Measurements from ENCODE around the gene AFAP1L1.

AFAP1L1 gene

GRCh38 chr5:149358294-149358651 lies 86.6 kb downstream of the AFAP1L1 start:
- Histone ChIP-seq H3K27ac (peak overlapping the region; percentile 41), H3K9ac (peak overlapping the region; percentile 40), H3K4me1 (peaks cover 9% of the 10 kb centered on the region), H3K36me3 (ENCODE audit: control insufficient read depth, insufficient read depth, low read length) (no peaks in the 10 kb centered on the region), H3K4me3 (ENCODE audit: low read depth, low read length) (peak overlapping the region; percentile 75), H3K4me2 (ENCODE audit: low read length) (peak overlapping the region; percentile 84), H3K79me2 (no peaks in the 10 kb centered on the region), H2AFZ (peak overlapping the region; percentile 86), H3K27me3 (ENCODE audit: control insufficient read depth, insufficient read depth, low read length) (no peaks in the 10 kb centered on the region), H3K9me3 (ENCODE audit: control insufficient read depth, low read length) (no peaks in the 10 kb centered on the region)
- no peak for TF ChIP-seq CTCF (IDR thresholded peaks at IDR 0.05)

GRCh38 chr5:149358868-149359495 lies 87.3 kb downstream of the AFAP1L1 start:
- peak overlapping the region; percentile 84 for H3K4me2 ChIP-seq (ENCODE audit: low read length)
- no peak overlapping the region for H2AFZ ChIP-seq
- no peak overlapping the region for H3K27ac ChIP-seq
- H3K36me3 ChIP-seq (ENCODE audit: control insufficient read depth, insufficient read depth, low read length), result no peaks in the 10 kb centered on the region
- no peaks in the 10 kb centered on the region for H3K9me3 ChIP-seq (ENCODE audit: control insufficient read depth, low read length)
- TF ChIP-seq CTCF (IDR thresholded peaks at IDR 0.05), result no peak
- H3K27me3 ChIP-seq (ENCODE audit: control insufficient read depth, insufficient read depth, low read length), result no peaks in the 10 kb centered on the region
- peak overlapping the region; percentile 75 for H3K4me3 ChIP-seq (ENCODE audit: low read depth, low read length)
- peaks cover 9% of the 10 kb centered on the region for H3K4me1 ChIP-seq
- no peaks in the 10 kb centered on the region for H3K79me2 ChIP-seq
- no peak overlapping the region for H3K9ac ChIP-seq

- no peak overlapping the region for H2AFZ ChIP-seq
- no peak overlapping the region for H3K4me3 ChIP-seq (ENCODE audit: low read depth, low read length)
- H3K79me2 ChIP-seq, result no peaks in the 10 kb centered on the region
- H3K27me3 ChIP-seq (ENCODE audit: control insufficient read depth, insufficient read depth, low read length), result no peaks in the 10 kb centered on the region
- H3K9me3 ChIP-seq (ENCODE audit: control insufficient read depth, low read length), result no peaks in the 10 kb centered on the region
- H3K27ac ChIP-seq, result no peak overlapping the region
- H3K4me1 ChIP-seq, result peaks cover 9% of the 10 kb centered on the region
- H3K36me3 ChIP-seq (ENCODE audit: control insufficient read depth, insufficient read depth, low read length), result no peaks in the 10 kb centered on the region
- no peak for TF ChIP-seq CTCF (IDR thresholded peaks at IDR 0.05)
- no peak overlapping the region for H3K4me2 ChIP-seq (ENCODE audit: low read length)
- no peak overlapping the region for H3K9ac ChIP-seq
Observed at GRCh38 chr5:149360272-149360671, 88.6 kb downstream of the AFAP1L1 start.

GRCh38 chr5:149362541-149362940 lies 90.9 kb downstream of the AFAP1L1 start:
- no peaks in the 10 kb centered on the region for H3K36me3 ChIP-seq (ENCODE audit: control insufficient read depth, insufficient read depth, low read length)
- H3K9ac ChIP-seq, result no peak overlapping the region
- H3K4me3 ChIP-seq (ENCODE audit: low read depth, low read length), result no peak overlapping the region
- TF ChIP-seq CTCF (IDR thresholded peaks at IDR 0.05), result no peak
- no peak overlapping the region for H2AFZ ChIP-seq
- no peaks in the 10 kb centered on the region for H3K27me3 ChIP-seq (ENCODE audit: control insufficient read depth, insufficient read depth, low read length)
- H3K9me3 ChIP-seq (ENCODE audit: control insufficient read depth, low read length), result no peaks in the 10 kb centered on the region
- no peak overlapping the region for H3K27ac ChIP-seq
- H3K4me1 ChIP-seq, result peaks cover 4% of the 10 kb centered on the region
- H3K79me2 ChIP-seq, result no peaks in the 10 kb centered on the region
- no peak overlapping the region for H3K4me2 ChIP-seq (ENCODE audit: low read length)

- Histone ChIP-seq H3K9me3 (ENCODE audit: control insufficient read depth, low read length) (no peaks in the 10 kb centered on the region), H3K9ac (no peak overlapping the region), H3K27me3 (ENCODE audit: control insufficient read depth, insufficient read depth, low read length) (no peaks in the 10 kb centered on the region), H3K36me3 (ENCODE audit: control insufficient read depth, insufficient read depth, low read length) (no peaks in the 10 kb centered on the region), H2AFZ (no peak overlapping the region), H3K27ac (no peak overlapping the region), H3K4me3 (ENCODE audit: low read depth, low read length) (no peak overlapping the region), H3K4me1 (peaks cover 4% of the 10 kb centered on the region), H3K4me2 (ENCODE audit: low read length) (no peak overlapping the region), H3K79me2 (no peaks in the 10 kb centered on the region)
- TF ChIP-seq CTCF (IDR thresholded peaks at IDR 0.05), result no peak
Observed at GRCh38 chr5:149363358-149363757, 91.7 kb downstream of the AFAP1L1 start.
